Measurements from ENCODE around the gene FBLN5.
A peak's percentile ranks its signal among the peaks of the same experiment; 100 is the strongest.
"Not testable (repeated sequence)": the region's sequence is repeated elsewhere in the genome, so short reads cannot be mapped to it uniquely, and the experiment has no call there.

Gene FBLN5

DNA sequence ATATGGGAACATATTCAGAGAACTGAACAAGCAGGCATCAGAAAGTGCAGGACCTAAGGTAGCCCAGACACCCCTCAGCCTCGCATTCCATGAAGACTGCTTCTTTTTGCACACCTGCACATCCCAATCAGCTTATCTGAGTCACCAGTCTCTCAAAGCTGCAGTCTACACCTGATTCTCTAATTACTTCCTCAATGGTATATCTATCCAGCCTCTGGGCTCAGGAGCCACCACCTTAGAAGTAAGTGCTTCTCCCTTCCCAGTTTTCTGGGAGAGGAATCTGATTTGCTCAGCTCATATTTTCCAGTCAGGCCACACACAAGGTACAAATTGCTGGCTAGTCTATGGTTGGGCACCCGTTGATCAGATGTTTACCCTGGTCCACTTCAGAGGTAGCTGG lies 101.8 kb downstream of the FBLN5 start:
- Mint-ChIP-seq H3K4me3 (no peak overlapping the region), H3K9me3 (no peaks in the 10 kb centered on the region), H3K27ac (no peak overlapping the region), H3K4me1 (peaks cover 44% of the 10 kb centered on the region), H3K27me3 (no peaks in the 10 kb centered on the region)
- no peak for DNase-seq
- no peak for ATAC-seq

- peaks cover 49% of the 10 kb centered on the region for H3K4me1 Mint-ChIP-seq
These were observed 102.4 kb downstream of the FBLN5 start for GRCh38 chr14:91845056-91845455.

GRCh38 chr14:91844029-91844428 lies 103.5 kb downstream of the FBLN5 start:
- Mint-ChIP-seq H3K27ac (peak overlapping the region in 1 of 2 donors; percentile 19), H3K9me3 (no peaks in the 10 kb centered on the region), H3K4me3 (no peak overlapping the region), H3K4me1 (peaks cover 46% of the 10 kb centered on the region), H3K27me3 (no peaks in the 10 kb centered on the region)
- ATAC-seq = no peak
- DNase-seq = no peak

More at GRCh38 chr14:91845056-91845455, 102.4 kb downstream of the FBLN5 start:
- DNase-seq, H3K27me3 Mint-ChIP-seq, ATAC-seq, H3K27ac Mint-ChIP-seq, H3K9me3 Mint-ChIP-seq, H3K4me3 Mint-ChIP-seq: not testable (repeated sequence)

- Mint-ChIP-seq H3K27ac (no peak overlapping the region), H3K9me3 (no peaks in the 10 kb centered on the region), H3K4me1 (peaks cover 43% of the 10 kb centered on the region), H3K4me3 (no peak overlapping the region), H3K27me3 (no peaks in the 10 kb centered on the region)
- DNase-seq = no peak
- ATAC-seq = no peak
These were observed 104.1 kb downstream of the FBLN5 start for GRCh38 chr14:91843437-91843836.

DNA sequence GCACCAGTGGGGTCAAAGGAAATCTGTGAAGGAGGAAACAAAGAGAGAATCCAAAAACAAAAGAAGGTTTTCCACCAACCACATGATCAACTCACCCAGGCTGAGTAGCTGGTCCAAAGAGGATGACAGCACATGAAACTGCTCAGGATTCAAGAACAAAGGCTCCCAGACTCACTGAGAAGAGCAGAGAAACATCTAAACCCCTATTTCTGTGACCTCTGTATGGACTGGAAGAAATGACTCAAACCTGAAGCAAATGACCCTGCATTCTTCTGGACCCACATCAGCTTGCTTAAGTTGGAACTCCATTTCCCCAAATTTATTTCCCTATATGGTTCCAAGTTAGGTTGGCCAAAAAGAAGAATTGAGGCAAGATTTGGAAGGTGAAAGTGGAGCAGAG lies 106.4 kb downstream of the FBLN5 start:
- H3K9me3 Mint-ChIP-seq = no peaks in the 10 kb centered on the region
- H3K27me3 Mint-ChIP-seq = no peaks in the 10 kb centered on the region
- no peak overlapping the region for H3K4me3 Mint-ChIP-seq
- no peak overlapping the region for H3K27ac Mint-ChIP-seq
- ATAC-seq (no peak), DNase-seq (no peak)
- peaks cover 59% of the 10 kb centered on the region for H3K4me1 Mint-ChIP-seq

DNA sequence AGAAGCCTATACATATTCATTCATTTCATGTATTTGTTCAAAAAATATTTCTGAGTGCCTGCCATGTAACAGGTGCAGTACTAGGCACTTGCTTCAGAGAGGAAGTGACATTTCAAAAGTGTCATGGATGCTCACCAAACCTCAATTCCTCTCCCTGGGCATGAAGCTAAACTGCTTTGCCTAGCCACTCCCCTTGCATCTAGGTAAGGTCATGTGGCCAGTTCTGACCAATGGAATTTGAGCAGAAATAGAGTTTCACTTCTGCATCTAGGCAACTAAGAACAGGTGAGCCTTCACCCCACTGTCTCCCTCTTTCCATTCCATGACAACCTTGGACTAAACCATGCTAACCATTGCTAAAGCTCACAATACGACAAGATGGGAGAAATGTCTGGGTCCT lies 107.7 kb downstream of the FBLN5 start:
- Mint-ChIP-seq H3K27ac (no peak overlapping the region), H3K4me3 (no peak overlapping the region), H3K4me1 (peaks cover 67% of the 10 kb centered on the region), H3K9me3 (no peaks in the 10 kb centered on the region), H3K27me3 (no peaks in the 10 kb centered on the region)
- ATAC-seq (no peak), DNase-seq (no peak)

DNA sequence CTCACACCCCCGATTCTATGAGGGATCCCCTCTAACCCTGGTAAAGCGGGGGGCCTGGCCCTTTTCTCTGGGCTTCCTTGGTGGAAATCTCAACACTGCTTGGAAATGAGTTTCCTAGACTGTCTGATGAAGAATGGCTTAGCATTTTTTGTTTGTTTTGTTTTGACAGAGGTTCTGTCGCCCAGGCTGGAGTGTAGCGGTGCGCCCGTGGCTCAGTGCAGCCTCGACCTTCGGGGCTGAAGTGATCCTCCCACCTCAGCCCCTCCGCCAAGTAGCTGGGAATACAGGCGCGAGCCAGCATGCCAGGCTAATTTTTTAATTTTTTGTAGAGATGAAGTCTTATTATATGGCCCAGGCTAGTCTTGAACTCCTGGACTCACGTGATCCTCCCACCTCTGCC lies 110.4 kb downstream of the FBLN5 start:
- DNase-seq (no peak), ATAC-seq (no peak)
- no peaks in the 10 kb centered on the region for H3K9me3 Mint-ChIP-seq
- peak overlapping the region in 1 of 2 donors; percentile 42 for H3K27ac Mint-ChIP-seq
- H3K4me3 Mint-ChIP-seq = peak overlapping the region; percentile 92 to 95
- H3K4me1 Mint-ChIP-seq = peaks cover 57% of the 10 kb centered on the region
- no peaks in the 10 kb centered on the region for H3K27me3 Mint-ChIP-seq

DNA sequence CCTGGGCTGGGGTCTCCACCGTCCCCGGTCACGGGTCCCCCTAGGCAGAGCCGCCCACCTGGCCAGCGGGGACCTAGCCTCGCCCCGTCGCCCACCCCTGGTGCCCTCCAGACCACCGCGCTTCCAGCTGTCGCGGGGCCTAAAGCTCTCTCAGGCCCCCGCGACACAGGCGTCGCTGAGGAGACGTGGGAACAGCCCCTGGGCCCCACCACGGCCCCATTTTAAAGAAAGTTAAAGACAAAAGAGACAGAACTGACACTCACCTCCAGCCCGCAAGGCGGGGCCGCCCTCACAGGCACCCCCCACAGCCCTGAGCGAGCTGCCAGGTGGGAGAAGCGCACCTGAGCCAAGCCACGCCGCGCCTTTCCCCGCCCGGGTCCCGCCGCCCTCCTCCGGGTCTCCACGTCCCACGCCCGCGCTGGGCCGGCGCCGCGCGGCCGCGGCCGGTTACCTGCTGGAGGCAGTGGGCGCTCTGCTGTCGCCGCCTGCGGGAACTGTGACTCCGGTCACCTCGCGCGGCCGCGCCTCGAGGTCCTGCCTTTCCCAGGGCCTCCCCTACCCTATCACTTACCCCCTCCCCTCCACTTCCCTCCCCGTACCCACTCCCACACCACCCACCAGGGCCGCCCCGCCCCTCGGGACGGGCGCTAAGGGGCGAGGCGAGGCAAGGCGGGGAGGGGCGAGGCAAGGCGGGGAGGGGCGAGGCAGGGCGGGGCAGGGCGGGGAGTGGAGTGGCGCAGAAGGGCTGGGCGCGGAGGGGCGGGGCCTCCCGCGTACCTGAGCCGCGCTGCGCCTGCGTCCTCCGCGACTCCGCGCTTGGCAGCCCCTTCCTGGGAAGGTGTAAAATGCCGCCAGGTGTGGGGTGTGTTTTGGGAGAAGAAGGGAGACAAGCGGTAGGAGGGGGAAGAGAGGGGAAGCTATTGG lies 111.3 kb downstream of the FBLN5 start:
- H3K4me3 Mint-ChIP-seq = peak overlapping the region; percentile 92 to 95
- no peaks in the 10 kb centered on the region for H3K27me3 Mint-ChIP-seq
- H3K9me3 Mint-ChIP-seq = no peaks in the 10 kb centered on the region
- peak; percentile 91 for ATAC-seq
- H3K4me1 Mint-ChIP-seq = peaks cover 48% of the 10 kb centered on the region
- peak; percentile 82 to 87 for DNase-seq
- peak overlapping the region; percentile 89 to 91 for H3K27ac Mint-ChIP-seq

DNA sequence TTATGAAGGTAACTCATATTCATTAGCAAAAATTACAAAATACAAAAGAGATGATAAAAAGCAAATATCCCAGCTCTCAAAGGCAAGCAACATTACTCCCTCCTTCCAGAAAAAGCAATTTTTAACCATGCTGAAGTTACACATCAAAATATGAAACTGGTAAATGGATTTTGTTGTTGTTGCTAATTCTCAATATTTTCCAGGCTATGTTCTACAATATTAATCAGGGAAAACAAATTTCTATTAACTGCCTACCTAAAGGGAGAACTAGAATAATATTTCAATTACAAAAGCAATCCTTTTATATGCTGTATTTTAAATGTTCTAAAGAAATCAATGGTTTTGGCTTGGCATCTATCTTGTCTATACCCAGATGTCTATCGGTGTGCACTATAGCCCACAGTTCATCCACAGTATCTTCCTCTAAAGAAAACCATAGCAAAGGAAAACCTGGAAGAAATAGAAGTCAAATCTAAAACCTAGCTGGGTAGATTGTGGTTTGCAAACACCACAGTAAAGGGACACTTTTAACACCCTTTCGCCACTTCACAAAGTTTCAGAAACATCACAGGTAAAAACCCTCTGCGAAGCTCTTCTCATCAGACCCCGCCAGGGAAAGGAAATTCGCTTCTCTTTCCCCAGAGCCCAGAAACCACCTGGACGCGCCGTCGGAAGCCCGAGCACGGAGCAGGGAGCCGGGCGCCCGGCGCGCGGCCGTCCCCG lies 112.1 kb downstream of the FBLN5 start:
- Mint-ChIP-seq H3K27me3 (no peaks in the 10 kb centered on the region), H3K4me3 (peak overlapping the region; percentile 92 to 95), H3K4me1 (peaks cover 46% of the 10 kb centered on the region), H3K27ac (peak overlapping the region in 1 of 2 donors; percentile 88), H3K9me3 (no peaks in the 10 kb centered on the region)
- ATAC-seq (peak; percentile 63), DNase-seq (peak in 1 of 2 donors; percentile 54)

- H3K27me3 Mint-ChIP-seq = no peaks in the 10 kb centered on the region
- H3K4me3 Mint-ChIP-seq = peak overlapping the region; percentile 0 to 95
- peaks cover 51% of the 10 kb centered on the region for H3K4me1 Mint-ChIP-seq
- H3K9me3 Mint-ChIP-seq = no peaks in the 10 kb centered on the region
- no peak overlapping the region for H3K27ac Mint-ChIP-seq
- ATAC-seq (no peak), DNase-seq (no peak)
These were observed 112.9 kb downstream of the FBLN5 start for GRCh38 chr14:91834571-91834970.

- no peaks in the 10 kb centered on the region for H3K27me3 Mint-ChIP-seq
- H3K4me3 Mint-ChIP-seq = no peak overlapping the region
- H3K4me1 Mint-ChIP-seq = peaks cover 51% of the 10 kb centered on the region
- peaks cover 7 to 8% of the 10 kb centered on the region in 2 donors for H3K9me3 Mint-ChIP-seq
- DNase-seq = no peak
- no peak overlapping the region for H3K27ac Mint-ChIP-seq
- no peak for ATAC-seq
These were observed 116.2 kb downstream of the FBLN5 start for GRCh38 chr14:91831337-91831736.

DNA sequence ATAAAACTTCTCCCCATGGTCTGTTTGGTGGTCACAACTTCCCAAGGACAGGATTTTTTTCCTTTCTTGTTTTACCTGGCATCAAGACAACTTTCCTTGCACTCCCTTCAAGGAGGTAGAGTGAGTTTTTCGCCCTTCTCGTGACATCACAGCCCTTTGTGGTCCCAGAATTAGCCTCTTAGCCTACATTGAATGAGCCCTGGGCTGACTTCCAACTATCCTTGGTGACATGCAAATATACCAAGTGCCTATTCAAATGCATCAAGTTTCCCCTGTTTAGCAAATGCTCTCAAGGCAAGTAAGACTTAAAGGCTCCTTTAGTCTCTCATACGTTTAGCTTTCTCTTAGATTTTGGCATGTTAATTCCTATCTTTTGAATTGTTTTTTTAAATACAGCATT lies 116.7 kb downstream of the FBLN5 start:
- ATAC-seq (peak; percentile 85), DNase-seq (peak in 1 of 2 donors; percentile 41)
- H3K4me3 Mint-ChIP-seq = peak overlapping the region in 1 of 2 donors; percentile 59
- peaks cover 7 to 8% of the 10 kb centered on the region in 2 donors for H3K9me3 Mint-ChIP-seq
- H3K4me1 Mint-ChIP-seq = peaks cover 53% of the 10 kb centered on the region
- H3K27ac Mint-ChIP-seq = no peak overlapping the region
- H3K27me3 Mint-ChIP-seq = no peaks in the 10 kb centered on the region

DNA sequence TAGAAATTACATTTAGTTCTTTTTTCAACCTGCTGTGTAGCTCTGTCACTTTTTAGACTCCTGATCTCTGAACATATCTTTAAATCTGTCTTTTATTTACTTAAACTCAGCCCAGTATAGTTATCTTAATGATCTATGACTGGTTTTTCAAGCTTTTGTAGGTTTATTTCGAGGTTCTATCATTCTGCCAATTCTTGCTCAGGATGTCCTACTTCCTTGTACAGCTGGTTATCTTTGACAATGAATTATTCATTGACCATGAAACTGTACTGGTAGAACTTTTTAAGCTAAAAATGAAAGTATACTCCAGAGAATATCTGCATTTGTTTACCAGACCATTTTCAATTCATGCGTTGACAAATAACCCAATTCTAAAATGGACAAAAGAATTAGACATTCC lies 118.0 kb downstream of the FBLN5 start:
- peaks cover 8 to 12% of the 10 kb centered on the region in 2 donors for H3K9me3 Mint-ChIP-seq
- ATAC-seq = no peak
- no peak overlapping the region for H3K27ac Mint-ChIP-seq
- H3K4me1 Mint-ChIP-seq = peaks cover 51% of the 10 kb centered on the region
- peak overlapping the region in 1 of 2 donors; percentile 1 for H3K4me3 Mint-ChIP-seq
- H3K27me3 Mint-ChIP-seq = no peaks in the 10 kb centered on the region
- DNase-seq = no peak

DNA sequence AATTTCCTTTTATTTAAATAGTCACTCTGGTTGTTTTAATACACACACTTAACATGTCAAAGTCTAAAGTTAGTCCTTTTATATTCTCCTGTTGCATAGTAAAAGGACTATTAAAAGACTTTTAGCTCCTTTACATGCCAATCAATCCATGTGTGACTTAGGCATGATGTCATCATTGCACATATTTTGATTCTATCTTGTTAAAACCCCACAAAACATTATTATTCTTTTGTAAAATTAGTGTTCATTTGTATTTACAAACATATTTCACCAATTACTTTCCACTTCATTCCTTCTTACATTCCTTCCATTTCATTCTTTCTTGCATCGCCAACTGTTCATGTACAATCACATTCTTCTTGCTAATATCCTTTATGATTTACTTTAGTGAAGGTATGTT lies 119.7 kb downstream of the FBLN5 start:
- ATAC-seq (no peak), DNase-seq (no peak)
- Mint-ChIP-seq H3K27ac (no peak overlapping the region), H3K9me3 (peaks cover 8 to 12% of the 10 kb centered on the region in 2 donors), H3K4me3 (no peak overlapping the region), H3K4me1 (peaks cover 45% of the 10 kb centered on the region), H3K27me3 (no peaks in the 10 kb centered on the region)
